B cell (primary cell): ENCODE measurements around the gene EFCAB8.

Experiments used
- CTCF ChIP-seq: fragments of 200-600 bp; IDR thresholded peaks from one replicate; pipeline ENCODE4 v1.8.0; 2022; ENCODE audit warnings: antibody characterized with exemption, mild to moderate bottlenecking
- EZH2 ChIP-seq: IDR thresholded peaks from 2 replicates; pipeline ENCODE4 v1.6.1; 2012; ENCODE audit warnings: borderline replicate concordance, low read depth, mild to moderate bottlenecking, moderate library complexity, low read length; ENCODE audit not compliant: insufficient read depth, poor library complexity, severe bottlenecking

GRCh38 chr20:32922466-32922865 is 63.7 kb downstream of the EFCAB8 start:
- TF ChIP-seq CTCF (no peak), EZH2 (no peak)
